A673 (cell line): Measurements from ENCODE around the gene ADAM12.

Experiments used
- EZH2 ChIP-seq: fragments of 200-600 bp; sonication (generic); IDR thresholded peaks from 2 replicates; pipeline ENCODE4 v1.6.1; 2017; ENCODE audit warnings: borderline replicate concordance, low read depth, mild to moderate bottlenecking, mixed read lengths, antibody characterized with exemption, low read length; ENCODE audit not compliant: poor library complexity, severe bottlenecking
- TF ChIP-seq, protein P1 (sequence below): fragments of 300-800, 200-600 bp; sonication (generic); conservative IDR thresholded peaks from 2 replicates; pipeline ENCODE4 v1.5.1; 2017; ENCODE audit warnings: low read depth, mild to moderate bottlenecking, antibody characterized with exemption, low read length, moderate library complexity, mixed read lengths

DNA sequence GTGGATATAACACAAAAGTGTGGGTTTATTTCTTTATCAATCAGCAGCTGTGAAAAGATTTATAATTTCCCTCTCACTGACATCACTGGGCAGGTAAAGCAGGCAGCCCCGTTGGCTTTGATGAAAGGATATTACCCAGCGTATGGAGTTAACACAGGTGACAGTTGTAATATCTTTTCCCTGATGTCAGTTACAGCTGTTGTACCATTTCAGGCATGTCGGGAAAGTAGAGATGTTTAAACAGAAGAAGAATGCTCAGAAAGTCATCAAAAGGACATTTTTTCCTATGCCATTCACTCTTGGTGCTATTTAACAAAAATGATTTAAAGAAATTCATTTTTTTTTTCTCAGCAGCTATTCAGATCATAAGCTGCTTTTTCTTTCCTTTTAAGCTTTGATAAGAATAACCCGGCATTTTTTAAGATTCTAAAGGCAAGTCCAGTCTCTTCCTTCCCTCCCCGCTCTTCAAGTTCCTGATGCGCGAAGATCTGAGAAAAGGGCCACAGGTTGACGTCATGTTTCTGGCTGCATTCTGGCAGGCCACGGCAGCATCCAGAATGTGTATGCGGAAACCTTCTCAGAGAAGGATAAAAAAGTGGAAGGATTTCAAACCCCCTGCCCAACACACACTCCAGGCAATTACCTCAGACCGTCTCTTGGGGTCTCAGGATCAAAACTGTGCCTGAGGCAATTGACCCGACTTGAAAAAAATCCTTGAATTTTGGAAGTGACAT lies 32.5 kb upstream of the ADAM12 start:
- TF ChIP-seq, protein P1, sequence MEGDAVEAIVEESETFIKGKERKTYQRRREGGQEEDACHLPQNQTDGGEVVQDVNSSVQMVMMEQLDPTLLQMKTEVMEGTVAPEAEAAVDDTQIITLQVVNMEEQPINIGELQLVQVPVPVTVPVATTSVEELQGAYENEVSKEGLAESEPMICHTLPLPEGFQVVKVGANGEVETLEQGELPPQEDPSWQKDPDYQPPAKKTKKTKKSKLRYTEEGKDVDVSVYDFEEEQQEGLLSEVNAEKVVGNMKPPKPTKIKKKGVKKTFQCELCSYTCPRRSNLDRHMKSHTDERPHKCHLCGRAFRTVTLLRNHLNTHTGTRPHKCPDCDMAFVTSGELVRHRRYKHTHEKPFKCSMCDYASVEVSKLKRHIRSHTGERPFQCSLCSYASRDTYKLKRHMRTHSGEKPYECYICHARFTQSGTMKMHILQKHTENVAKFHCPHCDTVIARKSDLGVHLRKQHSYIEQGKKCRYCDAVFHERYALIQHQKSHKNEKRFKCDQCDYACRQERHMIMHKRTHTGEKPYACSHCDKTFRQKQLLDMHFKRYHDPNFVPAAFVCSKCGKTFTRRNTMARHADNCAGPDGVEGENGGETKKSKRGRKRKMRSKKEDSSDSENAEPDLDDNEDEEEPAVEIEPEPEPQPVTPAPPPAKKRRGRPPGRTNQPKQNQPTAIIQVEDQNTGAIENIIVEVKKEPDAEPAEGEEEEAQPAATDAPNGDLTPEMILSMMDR, result no peak
- TF ChIP-seq EZH2, result no peak
